CMK (cell line): ENCODE results near the gene NPPA.

ENCODE experiments used
- DNase-seq: peaks from one replicate; pipeline ENCODE4 v3.0.0-alpha.2; 2010; ENCODE audit warnings: low read depth

The NPPA gene

GRCh38 chr1:11842154-11843041 lies 5.2 kb downstream of the NPPA start:
- DNase-seq: peak; percentile 99

- no peak for DNase-seq
Measured at GRCh38 chr1:11841245-11842153, 6.1 kb downstream of the NPPA start.

- no peak for DNase-seq
Measured at GRCh38 chr1:11839727-11840705, 7.6 kb downstream of the NPPA start.

- DNase-seq: peak; percentile 53
Measured at GRCh38 chr1:11838349-11839272, 9.0 kb downstream of the NPPA start.

- DNase-seq: no peak
Measured at GRCh38 chr1:11837767-11838348, 9.7 kb downstream of the NPPA start.

GRCh38 chr1:11836955-11837766 lies 10.4 kb downstream of the NPPA start:
- DNase-seq: no peak

GRCh38 chr1:11835441-11836225 lies 11.9 kb downstream of the NPPA start:
- no peak for DNase-seq

GRCh38 chr1:11833900-11834299 lies 13.7 kb downstream of the NPPA start:
- DNase-seq: no peak

- DNase-seq: no peak
Measured at GRCh38 chr1:11833497-11833896, 14.1 kb downstream of the NPPA start.

- no peak for DNase-seq
Measured at GRCh38 chr1:11831945-11832725, 15.4 kb downstream of the NPPA start.

- no peak for DNase-seq
Measured at GRCh38 chr1:11828511-11828910, 19.1 kb downstream of the NPPA start.

- DNase-seq: no peak
Measured at GRCh38 chr1:11826946-11827345, 20.6 kb downstream of the NPPA start.

GRCh38 chr1:11825131-11825530 lies 22.5 kb downstream of the NPPA start:
- no peak for DNase-seq

GRCh38 chr1:11823366-11824137 lies 24.0 kb downstream of the NPPA start:
- DNase-seq: no peak

- DNase-seq: no peak
Measured at GRCh38 chr1:11822091-11822490, 25.5 kb downstream of the NPPA start.

GRCh38 chr1:11817192-11817591 lies 30.4 kb downstream of the NPPA start:
- no peak for DNase-seq

GRCh38 chr1:11813021-11813420 lies 34.6 kb downstream of the NPPA start:
- DNase-seq: no peak
